Stimulated activated CD4-positive, alpha-beta T cell treated with anti-CD3 and anti-CD28 coated beads, Interleukin-12 subunit alpha, Interleukin-12 subunit beta, amount 100 ng/mL, for 48 hours (primary cell): ENCODE results near the gene PTPRK.

Source experiments
- DNase-seq, 3 donors: peaks; one replicate each; pipeline ENCODE4 v3.0.0-alpha.2; 2020; ENCODE audit warnings: low read depth in 2 of 3, low spot score in 1 of 3

The PTPRK gene

DNA sequence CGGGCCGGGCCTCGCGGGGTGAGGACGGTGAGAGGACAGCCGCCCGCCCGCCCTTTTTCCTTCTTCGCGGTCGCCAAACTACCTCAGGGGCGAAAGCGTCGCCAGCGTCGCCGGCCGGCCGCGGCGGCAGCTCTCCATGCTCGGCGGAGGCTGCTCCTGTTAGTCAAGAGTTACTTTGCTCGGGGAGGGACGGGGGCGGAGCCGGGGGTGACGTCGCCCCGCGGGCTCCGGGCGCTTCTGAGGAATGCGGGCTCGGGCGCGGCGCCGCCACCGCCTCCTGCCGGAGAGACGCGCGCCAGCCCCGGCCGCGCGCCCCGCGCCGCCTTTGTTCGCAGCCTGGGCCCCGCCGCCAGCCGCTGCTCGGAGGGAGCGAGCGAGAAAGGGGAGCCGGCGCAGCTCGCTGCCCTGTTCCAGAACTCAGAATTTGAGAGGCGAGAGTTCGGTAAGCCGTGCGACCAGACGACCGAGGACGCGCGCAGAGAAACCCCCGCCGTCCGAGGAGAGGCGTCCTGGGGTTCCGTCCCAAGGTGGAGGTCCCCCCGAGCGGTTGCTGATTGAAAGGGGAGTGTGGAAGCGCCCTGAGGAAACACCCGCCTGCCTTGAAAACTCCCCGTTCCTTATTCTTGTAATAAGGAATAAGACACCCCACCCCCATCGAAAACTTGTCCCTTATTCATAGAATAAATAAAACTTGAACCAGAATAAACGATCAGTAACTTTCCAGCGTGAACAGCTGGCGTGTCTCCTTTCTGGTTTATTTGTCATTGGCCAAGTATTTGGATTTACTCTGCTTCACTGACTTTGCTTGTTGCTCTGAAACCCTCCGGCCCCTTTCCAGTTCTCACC, at the start of gene PTPRK:
Gene PTPRK (minus strand): TSS at position 164 of the 846 bp plus-strand sequence. CDS start 241 bp downstream, outside the sequence.
- DNase-seq, result peak; percentile 75 to 85 (median 77)

- DNase-seq, result no peak
Observed at GRCh38 chr6:128567029-128567428, 46.6 kb upstream of the PTPRK start.

DNA sequence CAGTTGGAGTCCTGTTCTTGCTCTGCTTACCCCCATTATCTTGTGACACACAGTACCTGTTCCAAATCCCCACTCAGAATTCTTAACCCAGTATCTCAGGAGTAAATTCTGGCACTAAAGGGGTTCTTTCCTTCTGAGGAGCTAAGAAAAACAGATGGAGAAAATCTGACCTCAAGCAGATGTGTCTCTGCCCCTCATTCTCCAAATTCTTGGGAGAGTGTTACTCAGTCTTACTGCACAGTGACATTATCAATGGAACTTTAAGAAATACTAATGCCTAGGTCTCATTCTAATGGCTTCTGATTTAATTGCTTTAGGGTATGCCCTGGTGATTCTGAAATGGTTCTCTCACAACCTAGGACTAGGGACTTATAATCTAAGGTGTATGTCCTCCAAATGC, 40.6 kb upstream of the PTPRK start:
- no peak for DNase-seq

DNA sequence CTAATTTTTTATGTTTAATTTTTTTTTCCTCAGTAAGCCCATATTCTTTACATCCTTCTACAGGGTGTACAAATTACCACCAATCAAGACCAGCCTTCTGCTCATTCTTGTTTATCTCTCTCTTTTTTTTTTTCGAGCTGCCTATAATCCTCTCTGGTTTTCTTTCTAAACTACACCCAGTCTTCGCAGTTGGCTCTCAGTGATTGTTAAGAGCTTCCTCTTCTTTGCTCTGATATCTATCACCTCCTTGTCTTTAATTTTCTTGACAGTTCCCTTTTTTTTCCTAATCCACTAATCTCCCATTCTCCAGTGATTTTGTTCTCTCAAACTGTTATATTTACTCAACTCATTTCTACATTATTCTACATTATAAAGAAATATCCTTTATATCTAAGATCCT, 38.5 kb upstream of the PTPRK start:
- no peak for DNase-seq

GRCh38 chr6:128558021-128558420, 37.6 kb upstream of the PTPRK start:
- no peak for DNase-seq

DNA sequence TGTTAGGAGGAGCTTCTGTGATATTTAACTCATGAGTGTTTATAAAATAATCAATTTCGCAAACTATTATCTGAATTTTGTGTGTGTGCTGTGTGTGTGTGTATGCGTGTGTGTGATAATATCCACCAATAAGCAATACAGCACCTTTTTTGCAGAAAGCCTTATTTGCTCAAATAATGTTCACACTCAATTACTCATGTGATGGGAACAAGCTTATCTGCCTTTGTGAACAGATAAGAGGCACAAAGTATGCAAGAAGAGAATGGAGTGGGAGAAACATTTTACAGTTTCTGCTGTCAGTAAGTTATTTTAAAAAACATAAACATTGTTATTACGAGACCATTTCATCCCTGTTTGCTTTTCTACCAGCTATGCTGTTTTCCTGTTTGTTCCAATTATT, 36.7 kb upstream of the PTPRK start:
- DNase-seq, result no peak

DNA sequence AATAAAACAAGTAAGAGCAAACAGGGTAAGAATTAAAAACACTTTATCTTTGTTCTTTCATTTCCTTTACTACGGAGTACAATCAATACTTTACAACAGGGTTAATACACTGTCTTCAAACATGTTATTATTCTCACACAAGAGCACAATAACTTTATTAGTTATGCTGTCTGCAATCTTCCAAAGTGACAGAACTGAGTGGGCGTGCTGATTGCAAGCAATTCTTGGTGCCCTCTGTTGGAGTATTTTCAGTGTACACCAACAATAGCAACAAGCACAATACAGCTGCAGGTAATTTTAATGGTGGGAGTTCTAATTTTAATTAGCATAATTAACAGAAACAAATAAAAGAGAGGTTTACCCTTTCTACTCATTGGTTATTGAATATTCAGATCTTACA, 33.9 kb upstream of the PTPRK start:
- DNase-seq, result no peak

- no peak for DNase-seq
Observed at GRCh38 chr6:128541261-128541660, 20.9 kb upstream of the PTPRK start.

DNA sequence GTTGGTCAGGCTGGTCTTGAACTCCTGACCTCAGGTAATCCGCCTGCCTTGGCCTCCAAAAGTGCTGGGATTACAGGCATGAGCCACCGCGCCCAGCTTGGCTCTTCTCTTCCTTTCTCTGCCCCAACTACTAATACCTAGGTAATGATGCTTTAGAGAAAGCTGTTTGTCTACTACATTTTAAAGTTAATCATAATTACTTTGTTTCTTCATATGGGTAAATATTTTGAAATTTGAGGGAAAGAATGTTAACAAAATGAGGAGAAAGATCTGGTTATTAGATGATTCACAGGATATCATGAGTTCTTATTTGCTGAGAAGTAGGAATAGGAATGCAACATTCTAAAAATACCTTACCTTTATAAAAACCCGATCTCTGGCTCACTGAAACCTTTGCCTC, 18.4 kb upstream of the PTPRK start:
- no peak for DNase-seq

DNA sequence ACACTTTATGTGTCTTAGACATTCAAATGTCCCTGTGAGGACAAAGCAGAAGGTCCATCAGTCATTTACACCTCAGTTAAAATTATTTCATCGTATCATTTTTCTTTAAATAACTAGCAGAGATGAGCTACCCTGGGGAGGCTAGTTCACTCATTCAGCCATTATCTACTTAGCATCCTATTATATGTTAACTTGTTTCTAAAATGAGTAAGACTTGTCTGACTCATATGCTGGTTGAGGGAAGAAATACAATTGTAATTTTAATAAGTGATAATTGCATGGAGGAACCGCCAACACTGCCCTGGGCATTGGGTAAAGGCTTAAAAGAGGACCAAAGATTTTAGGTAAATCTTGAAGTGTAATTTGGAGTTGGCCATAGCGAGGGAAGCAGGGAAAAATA, 12.4 kb upstream of the PTPRK start:
- DNase-seq, result no peak

DNA sequence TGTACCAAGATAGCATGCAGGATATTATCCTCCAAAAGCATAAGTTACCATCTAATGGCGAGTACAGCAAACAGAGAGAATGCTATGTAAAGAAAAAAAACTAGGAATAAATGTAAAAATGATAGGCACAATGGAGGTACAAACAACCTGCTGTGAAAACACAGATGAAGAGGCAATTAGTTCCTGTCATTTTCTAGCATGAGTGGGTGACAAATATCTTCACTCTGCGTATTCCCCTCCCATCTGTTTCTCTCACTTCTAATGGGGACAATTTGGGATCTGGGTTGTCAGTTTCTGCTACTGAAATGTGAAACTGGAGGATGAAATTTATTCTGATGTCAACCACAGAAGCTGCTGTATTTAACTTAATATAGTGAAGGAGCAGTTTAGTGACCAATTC, 11.7 kb upstream of the PTPRK start:
- no peak for DNase-seq

DNA sequence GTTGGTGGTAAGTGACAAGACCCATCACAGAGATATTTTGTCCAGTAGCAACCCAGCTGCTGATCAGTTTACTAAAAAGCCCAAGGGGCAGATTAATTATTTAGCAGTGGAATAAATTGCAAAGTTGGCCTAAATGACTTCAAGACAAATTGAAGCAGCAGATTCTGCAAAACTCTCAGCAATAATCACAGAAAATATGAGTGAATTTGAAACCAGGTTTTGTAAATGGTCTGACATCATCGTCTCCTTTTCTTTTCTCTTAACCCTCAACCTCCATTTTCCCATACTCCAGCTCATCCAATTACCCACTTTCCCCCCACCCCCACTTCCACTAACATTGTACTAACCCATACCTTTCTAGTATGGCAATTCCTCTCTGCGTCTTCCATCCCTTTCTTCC, 11.3 kb upstream of the PTPRK start:
- DNase-seq, result no peak

DNA sequence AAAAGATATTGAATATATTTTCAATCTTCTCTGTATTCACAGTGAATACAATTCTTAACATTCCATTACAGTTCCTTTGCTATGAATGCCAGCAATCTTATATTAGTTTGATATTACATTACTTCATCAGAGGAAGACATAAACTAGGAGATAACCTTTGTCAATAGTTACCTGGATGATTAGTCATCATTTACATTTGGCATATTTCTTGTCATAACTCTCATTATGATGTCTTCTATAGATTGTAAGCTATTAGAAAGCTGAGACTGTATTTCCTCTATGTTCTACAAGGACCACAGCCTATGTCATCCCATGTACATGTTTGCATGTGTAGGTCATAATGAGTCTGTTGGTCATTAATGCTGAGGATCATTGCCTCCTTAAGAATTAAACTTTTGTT, 7.8 kb upstream of the PTPRK start:
- DNase-seq, result no peak

DNA sequence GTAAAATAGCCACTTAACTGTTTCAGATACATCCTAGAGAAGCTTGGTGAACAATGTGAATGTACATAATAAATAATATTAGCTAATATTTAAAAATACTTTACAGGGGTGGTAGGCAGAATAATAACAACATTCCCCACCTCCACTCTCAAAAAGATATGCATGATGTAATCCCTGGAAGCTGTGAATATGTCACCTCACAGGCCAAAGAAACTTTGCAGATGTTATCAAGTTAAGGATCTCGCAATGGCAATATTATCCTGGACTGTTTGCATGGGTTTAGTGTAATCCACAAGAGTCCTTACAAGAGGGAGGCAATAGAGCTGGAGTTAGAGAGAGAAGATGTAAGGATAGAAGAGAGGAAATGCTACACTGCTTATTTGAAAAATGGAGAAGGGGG, 7.0 kb upstream of the PTPRK start:
- DNase-seq, result no peak

DNA sequence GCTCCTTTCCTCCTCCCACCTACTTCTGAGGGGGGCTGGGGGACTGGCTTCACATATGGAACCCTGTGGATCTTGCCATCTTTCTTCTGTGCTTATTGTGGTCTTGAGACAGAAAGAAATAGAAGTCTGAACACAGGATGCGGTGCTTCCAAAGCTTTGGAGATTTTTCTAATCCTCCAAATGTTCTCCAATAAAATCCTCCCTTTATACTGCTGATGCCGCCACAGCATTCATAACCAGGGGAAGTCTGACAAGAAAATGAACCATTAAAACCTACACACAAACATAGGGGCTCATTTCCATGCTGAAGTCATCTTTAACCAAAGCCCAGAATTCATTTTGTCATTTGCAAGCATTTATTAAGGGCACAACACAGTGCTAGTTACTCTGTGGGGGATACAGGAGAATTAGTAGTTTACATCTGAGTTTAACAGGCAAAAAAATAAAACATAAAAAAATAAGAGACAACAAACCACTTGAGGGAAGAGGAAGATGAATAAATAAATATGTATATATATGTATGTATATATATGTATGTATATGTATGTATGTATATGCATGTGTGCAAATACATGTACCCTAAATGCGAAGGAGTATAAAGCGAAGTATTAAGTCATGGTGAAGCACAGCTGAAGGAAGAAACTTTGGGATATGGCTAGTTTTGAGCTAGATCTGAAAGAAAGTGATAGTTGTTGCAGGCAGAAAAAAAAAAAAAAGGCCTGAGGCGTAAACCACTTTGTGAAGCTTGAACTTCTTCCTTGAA, 5.9 kb upstream of the PTPRK start:
- no peak for DNase-seq

DNA sequence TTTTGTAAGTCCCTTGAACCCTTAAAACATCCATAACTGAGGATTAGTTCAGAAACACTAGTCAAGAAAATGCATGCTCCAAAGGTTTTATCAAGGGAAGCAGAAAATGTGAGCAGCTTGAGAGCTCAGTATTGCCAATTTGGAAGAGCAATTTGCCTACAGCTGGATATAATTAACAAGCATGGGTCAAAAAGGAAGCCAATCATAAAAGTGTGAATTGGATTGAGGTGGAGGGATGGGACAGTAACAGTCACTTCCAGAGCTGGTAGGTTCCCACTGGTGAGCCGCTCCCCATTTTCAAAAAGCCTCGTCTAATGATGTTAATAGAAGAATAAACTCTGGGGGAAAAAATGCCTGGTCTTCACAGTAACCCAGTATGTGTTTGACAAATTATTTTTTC, 5.0 kb upstream of the PTPRK start:
- DNase-seq, result no peak

DNA sequence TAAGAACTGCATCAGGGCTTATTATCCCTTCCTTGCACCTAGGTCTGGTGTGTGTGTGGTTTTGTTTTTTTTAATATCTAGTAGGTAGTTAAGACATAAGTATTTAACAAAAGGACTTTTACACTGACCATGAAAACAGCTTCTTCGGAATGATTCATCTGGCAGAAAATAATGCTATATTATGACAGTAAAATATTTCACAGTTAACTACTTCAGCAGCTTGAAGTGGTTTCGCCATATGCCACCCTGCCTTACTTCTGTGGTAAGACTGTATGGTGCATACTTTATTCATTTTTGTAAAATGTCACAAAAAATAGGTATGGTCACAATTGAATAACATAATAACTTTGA, 858 bp upstream of the PTPRK start:
- DNase-seq, result no peak

- peak in 2 of 3 donors; percentile 0 to 19 for DNase-seq
Observed at GRCh38 chr6:128519931-128520435, 416 bp downstream of the PTPRK start.

- peak in 1 of 3 donors; percentile 12 for DNase-seq
Observed at GRCh38 chr6:128519132-128519930, 1.1 kb downstream of the PTPRK start.

DNA sequence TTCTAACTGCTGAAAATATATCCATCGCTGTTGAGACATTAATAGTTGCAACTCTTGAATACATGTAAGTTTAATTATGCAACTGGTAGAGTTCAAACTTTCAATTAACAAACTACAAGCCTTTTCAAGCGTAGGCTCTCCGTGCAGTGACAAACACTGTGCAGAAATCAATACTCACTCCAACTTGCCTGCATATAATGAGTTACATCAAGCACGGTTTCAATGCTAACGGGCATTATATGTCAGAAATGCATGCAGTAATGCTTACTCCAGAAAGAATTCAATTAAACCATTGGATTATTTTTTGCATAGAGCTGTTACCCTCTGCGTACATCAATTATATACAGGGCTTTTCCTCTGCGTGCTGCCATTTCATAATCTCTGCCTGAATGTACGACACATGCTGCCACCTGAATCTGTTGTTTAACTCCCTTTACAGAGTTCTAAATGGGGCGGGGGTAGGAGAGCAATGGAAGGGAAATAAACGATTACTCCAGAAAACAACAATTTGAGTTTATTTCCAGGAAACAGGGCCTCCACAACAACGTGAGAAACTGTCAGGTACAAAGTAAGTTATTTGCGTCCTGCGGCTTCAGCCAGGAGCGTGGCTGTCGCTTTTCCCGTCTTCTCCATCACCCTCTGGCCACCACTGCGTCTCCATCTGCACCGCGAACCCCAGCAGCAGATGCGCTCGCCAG, 1.8 kb downstream of the PTPRK start:
- no peak for DNase-seq

DNA sequence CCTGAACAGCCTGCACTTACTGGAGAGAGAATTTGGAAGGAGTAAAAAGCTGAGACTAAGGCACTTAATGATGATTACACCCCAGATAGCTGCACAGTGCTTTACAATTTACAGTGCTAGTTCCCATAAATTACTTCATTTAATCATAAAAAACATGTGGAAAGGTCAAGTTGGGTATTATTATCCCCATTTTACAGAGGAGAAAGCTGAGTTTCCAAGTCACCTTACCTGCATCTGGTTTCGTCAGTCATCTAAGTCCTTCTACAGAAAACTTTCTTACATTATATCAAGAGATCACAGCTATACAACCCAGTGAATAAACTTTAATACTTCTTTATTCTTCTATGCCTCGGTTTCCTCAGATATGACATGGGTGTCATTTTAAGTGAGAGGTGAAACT, 3.3 kb downstream of the PTPRK start:
- DNase-seq, result no peak
